DOHH2 (cell line): ENCODE data around the gene MAP7D3.

Experiments used
- CTCF ChIP-seq: fragments of 200-600 bp; sonication (generic); IDR thresholded peaks from one replicate; pipeline ENCODE4 v1.5.1; 2014; ENCODE audit warnings: antibody characterized with exemption, mild to moderate bottlenecking, low read depth, low read length; ENCODE audit not compliant: poor library complexity, severe bottlenecking
- EZH2phosphoT487 ChIP-seq: fragments of 200-600 bp; sonication (generic); IDR thresholded peaks from 2 replicates; pipeline ENCODE4 v1.6.1; 2017; ENCODE audit warnings: borderline replicate concordance, mild to moderate bottlenecking, antibody characterized with exemption, low read length, moderate library complexity, mixed read lengths

- TF ChIP-seq CTCF, result no peak
- TF ChIP-seq EZH2phosphoT487, result no peak
Observed at GRCh38 chrX:136204571-136204970, 46.6 kb downstream of the MAP7D3 start.
